ENCODE data around the gene ARHGEF4. TPM values are rescaled to one million over a fixed set of nuclear protein-coding genes. Genes with fewer than 3 reads are reported as not detected.

Gene ARHGEF4
- total RNA-seq, 1 experiment from 2014 or later = 21.8 TPM

- ATAC-seq = no peak
- H3K9me3 Mint-ChIP-seq = peaks cover 26% of the 10 kb centered on the region
- CTCF ChIA-PET = interaction anchor here (1.0 to 1.5 kb wide), 2 partner anchors 9 to 190 kb away, joined by 3 to 4 read pairs; no protein-coding TSS in a partner anchor
- POLR2A ChIA-PET = interaction anchor here (0.9 kb wide), 1 partner anchor 9 kb away, joined by 4 read pairs; no protein-coding TSS in a partner anchor
- H3K4me1 Mint-ChIP-seq = no peaks in the 10 kb centered on the region
- no peak overlapping the region for H3K27ac Mint-ChIP-seq
- TF ChIP-seq ZNF121 (CRISPR knock-in tag; IDR thresholded peaks at IDR 0.05) (no peak), ATF1 (CRISPR knock-in tag; IDR thresholded peaks at IDR 0.05) (no peak), ZNF317 (CRISPR knock-in tag; IDR thresholded peaks at IDR 0.05; ENCODE audit: borderline replicate concordance, low read depth) (no peak), SP1 (CRISPR knock-in tag; conservative IDR thresholded peaks at IDR 0.05) (no peak), IRF1 (CRISPR knock-in tag; IDR thresholded peaks at IDR 0.05) (no peak), ZNF425 (CRISPR knock-in tag; conservative IDR thresholded peaks at IDR 0.05) (no peak), RELA (CRISPR knock-in tag; IDR thresholded peaks at IDR 0.05; ENCODE audit: borderline replicate concordance) (no peak), ZNF219 (CRISPR knock-in tag; IDR thresholded peaks at IDR 0.05; ENCODE audit: borderline replicate concordance) (no peak), AFF4 (CRISPR knock-in tag; IDR thresholded peaks at IDR 0.05; ENCODE audit: borderline replicate concordance) (no peak), CREB1 (CRISPR knock-in tag; IDR thresholded peaks at IDR 0.05) (no peak), KAT7 (CRISPR knock-in tag; IDR thresholded peaks at IDR 0.05; ENCODE audit: borderline replicate concordance) (no peak), ZNF423 (CRISPR knock-in tag; IDR thresholded peaks at IDR 0.05) (no peak), ZNF232 (CRISPR knock-in tag; IDR thresholded peaks at IDR 0.05) (no peak), ZNF263 (CRISPR knock-in tag; IDR thresholded peaks at IDR 0.05; ENCODE audit: low read depth) (no peak), CDX4 (CRISPR knock-in tag; IDR thresholded peaks at IDR 0.05; ENCODE audit: borderline replicate concordance) (no peak), USF1 (CRISPR knock-in tag; IDR thresholded peaks at IDR 0.05) (no peak), MLX (CRISPR knock-in tag; IDR thresholded peaks at IDR 0.05) (no peak), MAX (CRISPR knock-in tag; IDR thresholded peaks at IDR 0.05) (no peak)
- H3K27me3 Mint-ChIP-seq (ENCODE audit: low read depth) = no peaks in the 10 kb centered on the region
- H3K4me3 Mint-ChIP-seq = no peak overlapping the region
- no peak for DNase-seq (ENCODE audit: low spot score)
- peaks cover 11% of the 10 kb centered on the region for H3K36me3 Mint-ChIP-seq
Measured at GRCh38 chr2:130985831-130986649, 149.3 kb downstream of the ARHGEF4 start.
